Hepatocyte (in vitro differentiated cells): ENCODE measurements around the gene NFIX. TPM values are rescaled to one million over a fixed set of nuclear protein-coding genes. Genes with fewer than 3 reads are reported as not detected.

ENCODE experiments used
- DNase-seq: peaks from one replicate; pipeline ENCODE4 v3.0.0-alpha.2; 2016; ENCODE audit warnings: low spot score
- H2AFZ ChIP-seq: fragments of 200-600 bp; sonication (generic); 2 replicates; pipeline ENCODE4 v1.6.0; 2016; ENCODE audit warnings: antibody characterized with exemption, mild to moderate bottlenecking
- H3K27ac ChIP-seq: fragments of 200-600 bp; sonication (generic); 2 replicates; pipeline ENCODE4 v1.5.1; 2016; ENCODE audit warnings: mild to moderate bottlenecking
- H3K27me3 ChIP-seq: fragments of 200-600 bp; sonication (generic); 2 replicates; pipeline ENCODE4 v1.6.1; 2016
- H3K36me3 ChIP-seq: fragments of 200-600 bp; sonication (generic); replicated peaks from 2 replicates; pipeline ENCODE4 v1.5.1; 2016; ENCODE audit warnings: low read depth; ENCODE audit not compliant: insufficient read depth
- H3K4me1 ChIP-seq: fragments of 200-600 bp; sonication (generic); 2 replicates; pipeline ENCODE4 v1.5.1; 2016; ENCODE audit warnings: mild to moderate bottlenecking, moderate library complexity; ENCODE audit not compliant: insufficient read depth
- H3K4me2 ChIP-seq: fragments of 200-600 bp; sonication (generic); 2 replicates; pipeline ENCODE4 v1.6.0; 2016
- H3K4me3 ChIP-seq: fragments of 200-600 bp; sonication (generic); 2 replicates; pipeline ENCODE4 v1.5.1; 2016; ENCODE audit warnings: mild to moderate bottlenecking
- H3K79me2 ChIP-seq: fragments of 200-600 bp; sonication (generic); 2 replicates; pipeline ENCODE4 v1.6.0; 2017; ENCODE audit warnings: mild to moderate bottlenecking
- H3K9me2 ChIP-seq: fragments of 200-600 bp; sonication (generic); replicated peaks from 2 replicates; pipeline ENCODE4 v1.6.0; 2017; ENCODE audit warnings: mild to moderate bottlenecking; ENCODE audit not compliant: insufficient read depth
- H3K9me3 ChIP-seq: fragments of 200-600 bp; sonication (generic); 2 replicates; pipeline ENCODE4 v1.5.1; 2016; ENCODE audit warnings: low read depth, mild to moderate bottlenecking
- H4K20me1 ChIP-seq: fragments of 200-600 bp; sonication (generic); 2 replicates; pipeline ENCODE4 v1.6.0; 2016; ENCODE audit warnings: mild to moderate bottlenecking; ENCODE audit not compliant: insufficient read depth, poor library complexity, severe bottlenecking
- EZH2 ChIP-seq: fragments of 200-600 bp; sonication (generic); IDR thresholded peaks from 2 replicates; pipeline ENCODE4 v1.6.1; 2016; ENCODE audit warnings: antibody characterized with exemption, mild to moderate bottlenecking, borderline replicate concordance
- EZH2phosphoT487 ChIP-seq: fragments of 200-600 bp; sonication (generic); IDR thresholded peaks from one replicate; pipeline ENCODE4 v1.6.1; 2018; ENCODE audit warnings: antibody characterized with exemption, mild to moderate bottlenecking, low read depth, moderate library complexity; ENCODE audit not compliant: unreplicated experiment, severe bottlenecking
- WGBS: methylation state at CpG from one replicate; pipeline ENCODE4 v1.1.6; 2016; ENCODE audit warnings: low lambda C conversion rate; ENCODE audit errors: missing lambda C conversion rate; 5-methylcytosine and 5-hydroxymethylcytosine counted together
- polyA plus RNA-seq: library from polyadenylated mRNA; unstranded; fragments of >200 nt; fragmentation: Nextera tagmentation; extraction: Ambion mirVana; gene quantifications from 2 replicates; pipeline ENCODE4 v1.2.1, GENCODE V29; 2016
- total RNA-seq: library from RNA; depleted of rRNA; stranded (reverse); fragments of >200 nt; gene quantifications from 2 replicates; pipeline ENCODE4 v1.2.3, GENCODE V29; 2014
- TF ChIP-seq, protein P1 (sequence below): fragments of 200-600 bp; sonication (generic); IDR thresholded peaks from 2 replicates; pipeline ENCODE4 v1.5.1; 2016; ENCODE audit warnings: antibody characterized with exemption, mild to moderate bottlenecking; ENCODE audit not compliant: poor library complexity

NFIX gene
- total and polyA plus RNA-seq, 2 experiments from 2014 or later: 10.2 to 12.8 TPM

DNA sequence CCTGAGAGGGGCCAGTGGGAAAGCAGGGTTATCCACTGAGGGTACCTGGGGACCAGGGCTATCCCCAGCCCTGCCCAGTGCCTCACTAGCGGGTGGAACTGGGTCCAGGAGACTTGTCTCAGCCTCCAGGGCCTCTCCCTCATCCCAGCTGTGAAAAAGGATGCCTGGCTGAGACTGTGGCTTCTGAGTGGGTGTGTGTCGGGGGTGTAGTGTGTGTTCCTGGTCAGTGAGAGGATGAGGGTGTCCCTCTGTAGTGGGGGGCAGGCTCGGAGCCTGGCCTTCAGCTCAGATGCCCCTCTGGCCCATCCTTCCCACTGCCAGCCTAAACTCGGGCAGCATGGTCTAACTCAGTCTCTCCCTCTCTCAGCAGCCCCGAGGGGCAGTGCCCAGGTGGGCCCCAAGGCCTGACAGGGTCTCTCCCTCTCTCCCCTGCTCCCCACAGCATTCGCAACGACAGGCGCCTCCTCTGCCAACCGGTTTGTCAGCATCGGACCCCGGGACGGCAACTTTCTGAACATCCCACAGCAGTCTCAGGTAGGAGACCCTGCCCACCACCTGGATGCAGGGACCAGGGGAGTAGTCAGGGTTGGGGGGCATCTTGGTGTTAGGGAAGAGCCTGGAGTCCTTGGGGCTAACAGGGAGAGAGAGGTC is 94.7 kb downstream of the NFIX start:
- WGBS: 91% methylated on average over 11 of the region's 12 CpGs
- Histone ChIP-seq H3K9me2 (no peaks in the 10 kb centered on the region), H3K9me3 (no peaks in the 10 kb centered on the region), H3K27ac (peak overlapping the region; percentile 72), H3K79me2 (no peaks in the 10 kb centered on the region), H3K36me3 (no peaks in the 10 kb centered on the region), H4K20me1 (peaks cover 2% of the 10 kb centered on the region), H3K4me3 (no peak overlapping the region), H3K27me3 (peaks cover 18% of the 10 kb centered on the region), H3K4me2 (no peak overlapping the region), H2AFZ (no peak overlapping the region), H3K4me1 (peaks cover 25% of the 10 kb centered on the region)
- no peak for DNase-seq
- TF ChIP-seq, protein P1, sequence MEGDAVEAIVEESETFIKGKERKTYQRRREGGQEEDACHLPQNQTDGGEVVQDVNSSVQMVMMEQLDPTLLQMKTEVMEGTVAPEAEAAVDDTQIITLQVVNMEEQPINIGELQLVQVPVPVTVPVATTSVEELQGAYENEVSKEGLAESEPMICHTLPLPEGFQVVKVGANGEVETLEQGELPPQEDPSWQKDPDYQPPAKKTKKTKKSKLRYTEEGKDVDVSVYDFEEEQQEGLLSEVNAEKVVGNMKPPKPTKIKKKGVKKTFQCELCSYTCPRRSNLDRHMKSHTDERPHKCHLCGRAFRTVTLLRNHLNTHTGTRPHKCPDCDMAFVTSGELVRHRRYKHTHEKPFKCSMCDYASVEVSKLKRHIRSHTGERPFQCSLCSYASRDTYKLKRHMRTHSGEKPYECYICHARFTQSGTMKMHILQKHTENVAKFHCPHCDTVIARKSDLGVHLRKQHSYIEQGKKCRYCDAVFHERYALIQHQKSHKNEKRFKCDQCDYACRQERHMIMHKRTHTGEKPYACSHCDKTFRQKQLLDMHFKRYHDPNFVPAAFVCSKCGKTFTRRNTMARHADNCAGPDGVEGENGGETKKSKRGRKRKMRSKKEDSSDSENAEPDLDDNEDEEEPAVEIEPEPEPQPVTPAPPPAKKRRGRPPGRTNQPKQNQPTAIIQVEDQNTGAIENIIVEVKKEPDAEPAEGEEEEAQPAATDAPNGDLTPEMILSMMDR: no peak
- TF ChIP-seq EZH2 (no peak), EZH2phosphoT487 (no peak)

DNA sequence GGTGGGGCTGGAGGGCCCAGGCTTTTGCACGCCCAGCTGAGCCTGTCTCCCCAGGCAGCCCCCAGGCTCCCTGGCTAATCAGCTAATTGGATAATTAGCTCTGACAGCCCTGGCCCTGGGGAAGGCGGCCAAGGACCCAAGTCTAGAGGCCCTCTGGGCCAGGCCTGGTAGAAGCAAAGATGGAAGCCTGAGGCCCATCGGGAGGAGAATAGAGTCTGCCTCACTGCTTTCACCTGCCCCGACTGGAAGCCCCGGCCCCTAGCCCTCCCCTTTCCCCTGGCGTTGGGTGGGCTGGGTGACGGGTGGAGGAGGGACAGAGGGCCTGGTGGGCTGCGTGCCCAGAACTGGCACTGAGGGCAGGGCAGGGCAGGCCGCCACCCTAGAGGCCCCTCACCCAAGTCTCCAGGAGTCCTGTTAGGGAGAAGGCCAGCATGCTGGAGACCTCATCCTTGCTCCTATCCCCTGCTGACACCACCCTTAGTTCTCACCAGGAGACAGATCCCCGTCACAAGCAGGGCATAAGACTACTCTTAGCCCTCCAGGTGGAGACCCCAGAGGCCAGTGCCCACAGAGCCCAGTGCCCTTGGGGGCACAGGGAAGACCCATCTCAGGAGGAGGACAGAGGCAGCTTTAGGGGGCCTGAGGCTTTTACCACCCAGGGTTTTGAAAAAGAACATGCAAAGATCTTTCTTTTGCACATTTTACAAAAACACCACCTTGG is 95.4 kb downstream of the NFIX start:
- Histone ChIP-seq H3K79me2 (no peaks in the 10 kb centered on the region), H3K9me3 (no peaks in the 10 kb centered on the region), H3K4me2 (no peak overlapping the region), H3K4me3 (no peak overlapping the region), H2AFZ (no peak overlapping the region), H3K9me2 (no peaks in the 10 kb centered on the region), H3K27me3 (peaks cover 25% of the 10 kb centered on the region), H3K4me1 (peaks cover 32% of the 10 kb centered on the region), H3K36me3 (no peaks in the 10 kb centered on the region), H3K27ac (peak overlapping the region; percentile 72), H4K20me1 (peaks cover 5% of the 10 kb centered on the region)
- 80% methylated on average over 10 of the region's 10 CpGs for WGBS
- TF ChIP-seq EZH2phosphoT487: no peak
- TF ChIP-seq EZH2: no peak
- TF ChIP-seq, protein P1: no peak
- DNase-seq: no peak

DNA sequence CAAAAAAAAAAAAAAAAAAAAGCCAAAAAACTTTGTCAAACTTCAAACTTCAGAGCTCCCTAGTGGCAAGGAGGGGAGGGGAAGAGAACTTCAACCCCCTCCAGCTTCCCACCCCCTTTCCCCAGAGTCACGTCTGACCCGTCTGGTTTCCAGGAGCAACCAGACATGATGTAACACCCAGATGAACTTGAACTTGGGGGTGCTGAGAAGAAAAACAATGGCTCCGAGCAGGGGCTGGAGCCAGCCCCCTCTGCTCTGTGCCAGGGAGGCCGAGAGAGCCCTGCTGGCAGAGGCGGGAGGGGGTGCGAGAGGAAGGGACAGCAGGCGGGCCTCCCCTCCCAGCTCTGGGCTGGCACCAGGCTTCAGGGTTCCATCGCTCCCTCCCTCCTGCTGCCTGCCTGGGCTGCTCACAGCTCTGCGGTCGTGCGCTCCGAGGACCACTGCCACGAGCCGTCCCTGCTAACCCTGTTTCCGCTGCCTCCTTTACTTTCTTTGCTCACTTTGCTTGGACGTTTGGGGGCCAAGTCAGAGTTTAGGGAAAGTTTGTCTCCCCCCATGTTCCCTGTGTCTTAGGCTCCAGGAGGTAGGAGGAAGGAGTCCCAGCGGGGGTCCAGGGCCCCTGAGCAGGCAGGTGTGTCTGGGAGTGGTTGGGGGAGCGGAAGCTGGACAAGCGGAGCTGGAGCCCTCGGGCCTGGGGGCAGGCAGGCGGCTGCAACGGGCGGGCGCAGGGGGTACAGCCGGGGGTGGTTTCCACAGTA is 96.3 kb downstream of the NFIX start:
- WGBS: 35% methylated on average over 25 of the region's 25 CpGs
- H3K36me3 ChIP-seq: no peaks in the 10 kb centered on the region
- peaks cover 5% of the 10 kb centered on the region for H4K20me1 ChIP-seq
- no peak overlapping the region for H2AFZ ChIP-seq
- TF ChIP-seq EZH2phosphoT487: no peak
- TF ChIP-seq, protein P1: no peak
- no peak for TF ChIP-seq EZH2
- DNase-seq: peak; percentile 77
- H3K4me1 ChIP-seq: peaks cover 41% of the 10 kb centered on the region
- H3K27me3 ChIP-seq: peaks cover 30% of the 10 kb centered on the region
- H3K4me2 ChIP-seq: peak overlapping the region; percentile 59
- no peaks in the 10 kb centered on the region for H3K9me2 ChIP-seq
- H3K4me3 ChIP-seq: no peak overlapping the region
- H3K9me3 ChIP-seq: no peaks in the 10 kb centered on the region
- H3K79me2 ChIP-seq: no peaks in the 10 kb centered on the region
- H3K27ac ChIP-seq: peak overlapping the region; percentile 87
